ENCODE data around the gene SPATA13. TPM values are rescaled to one million over a fixed set of nuclear protein-coding genes. Genes with fewer than 3 reads are reported as not detected.
A peak's percentile ranks its signal among the peaks of the same experiment; 100 is the strongest.

SPATA13 gene
- total and polyA plus RNA-seq, 4 donors = 10.5 to 36.7 (median 20.1) TPM

DNA sequence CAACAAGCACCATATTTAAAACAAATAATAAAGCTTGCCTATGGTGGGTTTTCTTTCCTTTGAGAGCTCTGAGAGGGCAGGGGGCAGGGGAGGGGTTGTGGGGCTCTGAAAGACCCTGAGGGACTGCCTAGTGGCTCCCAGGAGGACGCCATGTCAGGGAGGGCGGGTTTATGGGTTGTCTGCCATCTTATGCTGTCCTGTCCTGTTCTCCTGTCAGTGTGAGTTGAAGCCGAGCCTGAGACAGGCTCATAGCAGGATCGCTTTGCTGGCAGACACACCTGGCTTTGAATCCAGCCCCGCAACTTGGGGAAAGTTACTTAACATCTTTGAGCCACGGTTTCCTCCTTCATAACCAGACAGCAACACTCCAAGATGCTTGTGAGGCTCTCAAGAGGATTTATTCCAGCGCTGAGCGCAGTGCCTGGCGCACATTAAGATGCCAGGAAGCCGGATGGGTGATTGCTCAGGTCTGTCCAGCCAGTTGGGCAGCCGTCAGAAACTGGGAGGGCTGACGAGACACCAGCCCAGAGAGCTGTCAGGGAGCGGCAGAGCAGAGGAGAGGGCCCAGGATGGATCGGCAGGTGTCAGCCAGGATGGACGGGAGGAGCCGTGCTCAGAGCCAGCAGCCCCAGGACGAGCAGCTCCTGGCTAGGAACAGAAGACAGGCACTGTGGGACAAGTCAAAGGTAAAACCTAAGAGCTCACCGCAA is 112.1 kb downstream of the SPATA13 start:
- TF ChIP-seq, protein P1, sequence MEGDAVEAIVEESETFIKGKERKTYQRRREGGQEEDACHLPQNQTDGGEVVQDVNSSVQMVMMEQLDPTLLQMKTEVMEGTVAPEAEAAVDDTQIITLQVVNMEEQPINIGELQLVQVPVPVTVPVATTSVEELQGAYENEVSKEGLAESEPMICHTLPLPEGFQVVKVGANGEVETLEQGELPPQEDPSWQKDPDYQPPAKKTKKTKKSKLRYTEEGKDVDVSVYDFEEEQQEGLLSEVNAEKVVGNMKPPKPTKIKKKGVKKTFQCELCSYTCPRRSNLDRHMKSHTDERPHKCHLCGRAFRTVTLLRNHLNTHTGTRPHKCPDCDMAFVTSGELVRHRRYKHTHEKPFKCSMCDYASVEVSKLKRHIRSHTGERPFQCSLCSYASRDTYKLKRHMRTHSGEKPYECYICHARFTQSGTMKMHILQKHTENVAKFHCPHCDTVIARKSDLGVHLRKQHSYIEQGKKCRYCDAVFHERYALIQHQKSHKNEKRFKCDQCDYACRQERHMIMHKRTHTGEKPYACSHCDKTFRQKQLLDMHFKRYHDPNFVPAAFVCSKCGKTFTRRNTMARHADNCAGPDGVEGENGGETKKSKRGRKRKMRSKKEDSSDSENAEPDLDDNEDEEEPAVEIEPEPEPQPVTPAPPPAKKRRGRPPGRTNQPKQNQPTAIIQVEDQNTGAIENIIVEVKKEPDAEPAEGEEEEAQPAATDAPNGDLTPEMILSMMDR (IDR thresholded peaks at IDR 0.05; ENCODE audit: control extremely low read depth, extremely low read depth) = no peak
- no peaks in the 10 kb centered on the region for H3K27me3 ChIP-seq (ENCODE audit: control insufficient read depth in 3 of 3, insufficient read depth in 3 of 3, low read length in 2 of 3)
- H3K27ac ChIP-seq (ENCODE audit: low read depth in 1 of 2, low read length in 1 of 2) = peak overlapping the region; percentile 73 to 96
- H3K9ac ChIP-seq (ENCODE audit: insufficient read depth in 1 of 2, low read length in 2 of 2) = peak overlapping the region; percentile 48 to 83
- H3K9me3 ChIP-seq (ENCODE audit: control insufficient read depth in 4 of 4, insufficient read depth in 3 of 4, low read length in 3 of 4) = no peaks in the 10 kb centered on the region
- DNase-seq (peak in 1 of 3 donors; percentile 42), ATAC-seq (ENCODE audit: insufficient read depth, low FRiP score) (peak; percentile 14)
- 53 to 57% methylated on average over 18 of the region's 18 CpGs for WGBS, 2 donors
- no peaks in the 10 kb centered on the region for H3K36me3 ChIP-seq (ENCODE audit: control insufficient read depth in 4 of 4, insufficient read depth in 4 of 4, low read length in 4 of 4)
- no peak overlapping the region for H3K4me3 ChIP-seq
- H3K4me1 ChIP-seq (ENCODE audit: control insufficient read depth in 5 of 5, insufficient read depth in 5 of 5, low read length in 5 of 5) = peaks cover 12 to 52% (median 16%) of the 10 kb centered on the region in 5 donors

DNA sequence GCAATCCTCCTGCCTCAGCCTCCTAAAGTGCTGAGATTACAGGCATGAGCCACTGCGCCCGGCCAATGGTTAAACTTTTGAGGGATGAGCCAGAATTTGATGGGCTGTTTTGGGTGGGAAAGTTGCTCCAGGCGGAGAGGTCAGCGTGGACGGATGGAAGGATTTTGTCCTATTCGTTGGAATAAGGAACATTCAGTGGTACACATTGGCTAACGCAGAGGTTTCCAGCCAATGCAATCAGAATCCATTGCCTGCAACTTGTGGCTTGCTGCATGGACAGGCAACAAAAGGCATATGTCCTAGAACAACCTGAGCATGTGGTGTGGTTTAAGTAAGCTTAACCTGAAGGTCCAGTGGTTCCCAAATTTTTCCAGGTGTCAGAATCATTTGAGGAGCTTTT is 113.4 kb downstream of the SPATA13 start:
- TF ChIP-seq, protein P1 (IDR thresholded peaks at IDR 0.05; ENCODE audit: control extremely low read depth, extremely low read depth) = no peak
- 92 to 94% methylated on average over 7 of the region's 7 CpGs for WGBS, 2 donors
- Histone ChIP-seq H3K27me3 (ENCODE audit: control insufficient read depth in 3 of 3, insufficient read depth in 3 of 3, low read length in 2 of 3) (no peaks in the 10 kb centered on the region), H3K27ac (ENCODE audit: low read depth in 1 of 2, low read length in 1 of 2) (no peak overlapping the region), H3K4me1 (ENCODE audit: control insufficient read depth in 5 of 5, insufficient read depth in 5 of 5, low read length in 5 of 5) (peaks cover 12 to 52% (median 16%) of the 10 kb centered on the region in 5 donors), H3K4me3 (no peak overlapping the region), H3K9ac (ENCODE audit: insufficient read depth in 1 of 2, low read length in 2 of 2) (no peak overlapping the region), H3K36me3 (ENCODE audit: control insufficient read depth in 4 of 4, insufficient read depth in 4 of 4, low read length in 4 of 4) (no peaks in the 10 kb centered on the region), H3K9me3 (ENCODE audit: control insufficient read depth in 4 of 4, insufficient read depth in 3 of 4, low read length in 3 of 4) (no peaks in the 10 kb centered on the region)
- ATAC-seq (ENCODE audit: insufficient read depth, low FRiP score) = no peak
- DNase-seq = no peak

DNA sequence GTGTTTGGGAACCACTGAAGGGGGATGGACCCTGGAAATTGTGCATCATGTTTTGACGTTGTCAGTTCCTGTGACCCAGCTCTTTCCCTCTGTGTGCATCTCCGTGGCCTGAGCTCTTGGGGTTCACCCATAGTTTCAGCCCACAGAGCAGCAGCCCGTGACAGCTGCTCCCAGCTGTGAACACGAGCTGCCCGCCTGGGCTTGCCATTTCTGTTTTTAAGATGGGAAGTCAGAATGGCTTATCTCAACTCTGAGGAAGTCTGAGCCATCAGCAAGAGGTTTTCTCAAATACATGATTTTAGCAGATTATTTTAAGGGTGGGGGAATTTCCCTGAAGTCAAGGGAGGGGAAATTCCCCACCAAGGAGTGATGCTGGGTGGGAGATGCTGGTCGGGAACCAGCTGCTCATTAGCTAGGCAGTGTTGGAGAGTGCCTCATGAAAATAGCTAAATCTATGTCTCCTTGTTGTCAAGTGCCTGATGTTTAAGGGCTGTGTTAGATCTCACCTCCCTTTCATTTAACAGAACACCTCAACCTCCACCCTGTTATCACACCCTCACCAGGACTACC is 114.0 kb downstream of the SPATA13 start:
- no peaks in the 10 kb centered on the region for H3K27me3 ChIP-seq (ENCODE audit: control insufficient read depth in 3 of 3, insufficient read depth in 3 of 3, low read length in 2 of 3)
- no peak overlapping the region for H3K9ac ChIP-seq (ENCODE audit: insufficient read depth in 1 of 2, low read length in 2 of 2)
- 24 to 46% methylated on average over 6 of the region's 6 CpGs for WGBS, 2 donors
- no peak overlapping the region for H3K4me3 ChIP-seq
- H3K4me1 ChIP-seq (ENCODE audit: control insufficient read depth in 5 of 5, insufficient read depth in 5 of 5, low read length in 5 of 5) = peaks cover 12 to 52% (median 20%) of the 10 kb centered on the region in 5 donors
- DNase-seq = peak; percentile 88 to 94 (median 90)
- no peaks in the 10 kb centered on the region for H3K9me3 ChIP-seq (ENCODE audit: control insufficient read depth in 4 of 4, insufficient read depth in 3 of 4, low read length in 3 of 4)
- TF ChIP-seq, protein P1 (IDR thresholded peaks at IDR 0.05; ENCODE audit: control extremely low read depth, extremely low read depth) = no peak
- no peak for ATAC-seq (ENCODE audit: insufficient read depth, low FRiP score)
- peak overlapping the region in 1 of 2 donors; percentile 35 for H3K27ac ChIP-seq (ENCODE audit: low read depth in 1 of 2, low read length in 1 of 2)
- H3K36me3 ChIP-seq (ENCODE audit: control insufficient read depth in 4 of 4, insufficient read depth in 4 of 4, low read length in 4 of 4) = no peaks in the 10 kb centered on the region
